ENCODE measurements around the gene HNRNPA0. TPM values are rescaled to one million over a fixed set of nuclear protein-coding genes. Genes with fewer than 3 reads are reported as not detected.

The HNRNPA0 gene
- total and polyA plus RNA-seq, 2 donors (not counting 1 experiment from before 2014, with no cell fraction given) = 31.5 to 34.2 TPM

DNA sequence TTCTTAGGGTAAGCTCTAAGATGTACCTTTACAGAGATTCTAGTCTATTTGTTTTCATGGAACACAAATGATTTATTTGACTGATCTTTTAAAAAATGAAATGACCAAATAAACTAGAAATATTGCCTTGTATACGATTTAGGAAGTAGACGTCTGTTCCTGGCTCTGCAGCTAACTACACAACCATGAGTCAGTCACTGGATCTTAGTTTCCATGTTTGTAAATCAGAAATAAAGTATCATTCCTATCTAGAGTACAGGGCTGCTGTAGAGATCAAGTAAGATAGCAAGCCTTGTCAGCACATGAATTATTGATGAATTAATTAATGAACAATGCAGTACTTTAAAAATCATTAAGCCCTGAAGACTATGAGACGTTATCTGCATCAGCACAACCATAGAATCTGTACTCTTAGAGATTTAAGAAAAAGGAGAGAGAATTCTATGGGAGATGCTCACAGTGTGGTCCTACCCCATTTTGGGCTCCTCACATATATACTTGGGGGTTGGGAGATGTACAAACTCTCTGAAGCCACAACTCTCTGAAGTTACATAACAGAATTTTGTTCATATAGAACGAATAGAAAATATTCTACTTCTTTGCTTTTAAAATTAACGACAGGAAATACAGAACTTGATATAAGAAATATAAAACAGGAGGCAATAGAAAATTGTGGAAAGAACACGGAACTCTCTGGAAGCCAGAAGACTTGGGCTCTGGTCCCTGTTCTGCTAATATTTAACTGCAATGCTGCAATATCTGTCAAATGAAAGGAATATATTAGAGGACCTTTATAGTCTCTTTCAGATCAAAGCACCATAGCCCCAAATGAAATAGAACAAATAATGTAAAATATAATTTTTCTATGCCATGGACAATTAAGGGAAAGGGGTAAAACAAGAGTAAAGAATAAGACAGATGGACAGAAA, 48.4 kb upstream of the HNRNPA0 start:
- H3K4me3 Mint-ChIP-seq = no peak overlapping the region
- Histone ChIP-seq H3K27ac (ENCODE audit: low read length in 2 of 2) (no peak overlapping the region), H3K4me3 (ENCODE audit: control extremely low read depth in 1 of 5, extremely low read depth in 1 of 5, insufficient read depth in 1 of 5, low read depth in 2 of 5, low read length in 4 of 5) (no peak overlapping the region), H3K27me3 (replicated peaks in 1 of 4; ENCODE audit: control extremely low read depth in 1 of 4, control insufficient read depth in 3 of 4, insufficient read depth in 4 of 4, low read length in 3 of 4) (no peaks in the 10 kb centered on the region), H2AFZ (ENCODE audit: insufficient read depth, low read depth, low read length, poor library complexity, severe bottlenecking) (no peak overlapping the region), H3K9ac (ENCODE audit: low read length) (no peak overlapping the region), H3K79me2 (ENCODE audit: control insufficient read depth, insufficient read depth, low read length) (no peaks in the 10 kb centered on the region), H3K9me3 (ENCODE audit: control extremely low read depth in 1 of 3, control insufficient read depth in 2 of 3, insufficient read depth in 1 of 3, low read length in 2 of 3) (peaks cover 0 to 4% (median 0%) of the 10 kb centered on the region in 3 donors), H4K20me1 (ENCODE audit: control insufficient read depth, insufficient read depth, low read length, poor library complexity, severe bottlenecking) (no peaks in the 10 kb centered on the region), H3K4me2 (replicated peaks; ENCODE audit: low read depth, low read length, poor library complexity, severe bottlenecking) (no peak overlapping the region), H3K4me1 (ENCODE audit: control insufficient read depth in 2 of 2, insufficient read depth in 2 of 2, low read length in 2 of 2) (peaks cover 0 to 3% of the 10 kb centered on the region in 2 donors), H3K36me3 (replicated peaks in 1 of 2; ENCODE audit: control extremely low read depth in 1 of 2, control insufficient read depth in 1 of 2, extremely low read depth in 1 of 2, insufficient read depth in 2 of 2, low read length in 1 of 2) (no peaks in the 10 kb centered on the region)
- DNase-seq (no peak), ATAC-seq (ENCODE audit: low read depth) (no peak)
- CTCF ChIA-PET = interaction anchor here (1.4 to 1.8 kb wide), 2 partner anchors 10 to 24 kb away, joined by 3 to 5 read pairs; no protein-coding TSS in a partner anchor
- POLR2A ChIA-PET = no interaction called here
- no peak overlapping the region for H3K27ac Mint-ChIP-seq
- peaks cover 2% of the 10 kb centered on the region for H3K4me1 Mint-ChIP-seq
- no peaks in the 10 kb centered on the region for H3K27me3 Mint-ChIP-seq
- no CpG with 5 or more reads among the region's 6 CpGs for WGBS (ENCODE audit: insufficient coverage)
- no peaks in the 10 kb centered on the region for H3K9me3 Mint-ChIP-seq (ENCODE audit: insufficient read depth)
- intact Hi-C loops (cut with micrococcal nuclease) = no loop called here
- TF ChIP-seq CTCF (IDR thresholded peaks at IDR 0.05) = no peak
- no peak for TF ChIP-seq EZH2 (IDR thresholded peaks at IDR 0.05; ENCODE audit: borderline replicate concordance, insufficient read depth, low read depth, low read length, poor library complexity, severe bottlenecking)

Measured in B cell (primary cell).